SIG-M5 treated with dmso at 0.1 percent for 504 hours (cell line): Measurements from ENCODE around the gene GCH1.
"Not testable (repeated sequence)": the region's sequence is repeated elsewhere in the genome, so short reads cannot be mapped to it uniquely, and the experiment has no call there.

Experiments used
- DNase-seq: peaks from one replicate; lab custom pipeline; 2025; ENCODE audit not compliant: unreplicated experiment; lab: John Stamatoyannopoulos, UW

GCH1 gene

DNA sequence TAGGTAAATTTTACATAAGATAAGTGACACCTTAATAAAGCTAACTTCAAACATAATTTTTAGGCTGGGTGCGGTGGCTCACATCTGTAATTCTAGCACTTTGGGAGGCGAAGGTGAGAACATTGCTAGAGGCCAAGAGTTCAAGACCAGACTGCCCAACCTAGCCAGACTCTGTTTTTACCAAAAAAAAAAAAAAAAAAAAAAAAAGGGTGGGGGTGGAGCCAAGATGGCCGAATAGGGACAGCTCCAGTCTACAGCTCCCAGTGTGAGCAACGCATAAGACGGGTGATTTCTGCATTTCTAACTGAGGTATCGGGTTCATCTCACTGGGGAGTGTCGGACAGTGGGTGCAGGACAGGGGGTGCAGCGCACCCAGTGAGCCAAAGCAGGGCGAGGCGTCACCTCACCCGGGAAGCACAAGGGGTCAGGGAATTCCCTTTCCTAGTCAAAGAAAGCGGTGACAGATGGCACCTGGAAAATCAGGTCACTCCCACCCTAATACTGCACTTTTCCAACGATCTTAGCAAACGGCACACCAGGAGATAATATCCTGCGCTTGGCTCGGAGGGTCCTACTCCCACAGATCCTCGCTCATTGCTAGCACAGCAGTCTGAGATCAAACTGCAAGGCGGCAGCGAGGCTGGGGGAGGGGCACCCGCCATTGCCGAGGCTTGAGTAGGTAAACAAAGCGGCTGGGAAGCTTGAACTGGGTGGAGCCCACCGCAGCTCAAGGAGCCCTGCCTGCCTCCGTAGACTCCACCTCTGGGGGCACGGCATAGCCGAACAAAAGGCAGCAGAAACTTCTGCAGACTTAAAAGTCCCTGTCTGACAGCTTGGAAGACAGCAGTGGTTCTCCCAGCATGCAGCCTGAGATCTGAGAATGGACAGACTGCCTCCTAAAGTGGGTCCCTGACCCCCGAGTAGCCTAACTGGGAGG is 32.2 kb downstream of the GCH1 start:
- DNase-seq: not testable (repeated sequence)

DNA sequence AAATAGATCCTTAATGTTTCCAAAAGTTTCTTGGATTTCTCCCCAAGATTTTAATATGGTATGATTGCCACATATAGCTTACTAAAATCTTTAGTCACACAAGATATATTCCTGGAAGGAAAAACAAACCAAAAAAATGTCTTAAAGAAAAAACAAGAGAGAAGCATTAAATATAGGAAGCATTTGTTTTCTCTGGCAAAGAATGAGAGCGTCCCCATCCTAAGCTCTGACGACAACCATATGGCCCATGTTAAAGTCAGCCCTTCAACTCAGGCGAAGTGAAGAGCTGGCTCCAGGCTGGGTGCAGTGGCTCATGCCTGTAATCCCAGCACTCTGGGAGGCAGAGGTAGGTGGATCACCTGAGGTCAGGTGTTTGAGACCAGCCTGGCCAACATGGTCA is 35.6 kb downstream of the GCH1 start:
- no peak for DNase-seq

GRCh38 chr14:54866588-54866987 is 36.0 kb downstream of the GCH1 start:
- no peak for DNase-seq

- no peak for DNase-seq
Measured at GRCh38 chr14:54864526-54864925, 38.1 kb downstream of the GCH1 start.

DNA sequence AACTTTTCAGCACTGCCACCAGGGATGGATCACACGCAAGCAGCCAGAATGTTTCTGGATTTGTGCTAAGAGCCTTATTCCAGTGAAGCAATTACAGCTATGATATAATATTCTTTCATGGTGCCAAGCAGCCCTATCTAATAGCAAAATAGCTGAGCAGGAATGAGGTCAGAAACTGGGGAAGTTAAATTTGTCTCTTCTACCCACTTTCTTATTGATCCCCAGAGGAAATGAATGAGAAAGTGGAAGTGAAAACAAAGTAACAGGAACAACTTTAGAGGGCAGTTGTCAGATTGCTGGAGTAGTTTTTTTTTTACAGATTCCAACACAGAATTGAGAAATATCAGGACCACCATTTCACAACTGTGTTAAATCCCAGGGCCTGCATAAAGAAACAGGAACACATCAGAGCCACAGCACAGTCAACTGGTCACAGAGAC is 44.8 kb downstream of the GCH1 start:
- DNase-seq: peak; percentile 94

DNA sequence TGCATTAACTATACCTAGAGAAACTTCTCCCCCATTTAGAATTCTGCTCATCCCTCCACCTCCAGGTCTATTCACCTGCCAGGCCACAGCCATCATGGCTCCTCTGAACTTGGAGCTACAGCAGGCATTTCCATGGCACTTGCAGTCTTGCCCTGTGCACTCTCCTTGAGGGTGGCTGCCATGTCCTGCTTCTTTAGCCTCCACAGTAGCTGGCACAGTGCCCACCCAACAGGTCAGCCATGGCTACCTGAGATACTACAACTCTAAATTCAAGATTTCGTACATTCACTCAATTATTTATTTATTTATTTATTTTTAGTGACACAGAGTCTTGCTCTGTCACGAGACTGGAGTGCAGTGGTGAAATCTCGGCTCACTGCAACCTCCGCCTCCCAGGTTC is 46.5 kb downstream of the GCH1 start:
- no peak for DNase-seq

DNA sequence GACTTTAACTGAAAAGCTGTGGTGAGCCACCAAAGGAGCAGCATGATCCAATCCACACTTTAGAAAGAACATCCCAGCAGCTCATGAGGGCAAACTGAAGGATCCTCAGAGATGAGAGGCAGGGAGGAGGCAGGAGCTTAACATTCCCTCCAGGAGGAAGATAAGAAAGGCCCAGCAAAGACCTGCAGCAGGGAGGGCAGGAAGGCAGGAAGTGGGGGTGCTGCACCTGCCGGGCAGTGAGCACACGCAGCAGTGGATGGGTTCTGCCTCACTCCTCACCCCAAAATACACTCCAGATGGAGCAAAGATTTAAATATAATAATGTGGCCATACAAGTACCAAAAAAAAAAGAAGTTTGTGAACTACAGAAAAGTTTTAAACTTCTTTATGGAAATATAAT is 48.4 kb downstream of the GCH1 start:
- no peak for DNase-seq

DNA sequence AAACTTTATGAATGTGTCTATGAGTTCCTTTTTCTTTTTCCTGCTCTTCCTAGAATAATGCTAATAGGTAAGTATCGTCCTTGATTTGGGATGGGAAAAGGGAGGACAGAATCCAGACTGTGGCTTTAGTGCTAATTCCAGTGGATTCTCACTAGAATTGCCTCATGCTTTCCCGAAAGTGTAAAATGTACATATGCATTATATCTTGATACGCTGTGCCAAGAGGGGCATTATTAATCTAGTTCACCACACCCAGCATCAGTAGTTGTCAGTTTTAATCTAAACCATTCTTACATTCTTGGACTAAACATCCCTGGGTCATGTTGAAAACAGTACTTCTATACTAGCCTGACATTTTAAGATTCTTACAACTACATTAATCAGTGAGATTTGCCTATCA is 49.3 kb downstream of the GCH1 start:
- no peak for DNase-seq

- no peak for DNase-seq
Measured at GRCh38 chr14:54852215-54852614, 50.4 kb downstream of the GCH1 start.

GRCh38 chr14:54848910-54849309 is 53.7 kb downstream of the GCH1 start:
- no peak for DNase-seq

GRCh38 chr14:54845641-54846040 is 57.0 kb downstream of the GCH1 start:
- DNase-seq: no peak

GRCh38 chr14:54844479-54844878 is 58.1 kb downstream of the GCH1 start:
- no peak for DNase-seq

DNA sequence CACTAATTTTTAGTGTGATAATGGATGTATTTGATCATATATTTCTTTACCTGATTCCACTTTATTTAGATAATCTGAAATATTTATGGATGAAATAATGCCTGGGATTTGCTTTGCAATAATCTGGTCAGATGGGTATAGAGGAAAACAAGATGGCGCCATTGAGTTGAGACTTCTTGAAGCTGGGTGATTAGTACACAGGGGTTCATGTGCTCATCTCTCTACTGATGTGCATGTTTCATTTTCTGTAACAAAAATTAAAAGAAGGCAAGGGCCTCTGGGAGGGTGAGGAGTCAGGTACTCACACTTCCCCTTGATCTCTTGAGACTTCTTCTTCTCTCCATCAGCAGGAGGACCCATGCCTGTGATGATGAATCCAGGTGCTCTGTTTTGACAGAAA is 61.8 kb downstream of the GCH1 start:
- no peak for DNase-seq

GRCh38 chr14:54840336-54840735 is 62.3 kb downstream of the GCH1 start:
- no peak for DNase-seq

GRCh38 chr14:54839701-54840119 is 62.9 kb downstream of the GCH1 start:
- no peak for DNase-seq

DNA sequence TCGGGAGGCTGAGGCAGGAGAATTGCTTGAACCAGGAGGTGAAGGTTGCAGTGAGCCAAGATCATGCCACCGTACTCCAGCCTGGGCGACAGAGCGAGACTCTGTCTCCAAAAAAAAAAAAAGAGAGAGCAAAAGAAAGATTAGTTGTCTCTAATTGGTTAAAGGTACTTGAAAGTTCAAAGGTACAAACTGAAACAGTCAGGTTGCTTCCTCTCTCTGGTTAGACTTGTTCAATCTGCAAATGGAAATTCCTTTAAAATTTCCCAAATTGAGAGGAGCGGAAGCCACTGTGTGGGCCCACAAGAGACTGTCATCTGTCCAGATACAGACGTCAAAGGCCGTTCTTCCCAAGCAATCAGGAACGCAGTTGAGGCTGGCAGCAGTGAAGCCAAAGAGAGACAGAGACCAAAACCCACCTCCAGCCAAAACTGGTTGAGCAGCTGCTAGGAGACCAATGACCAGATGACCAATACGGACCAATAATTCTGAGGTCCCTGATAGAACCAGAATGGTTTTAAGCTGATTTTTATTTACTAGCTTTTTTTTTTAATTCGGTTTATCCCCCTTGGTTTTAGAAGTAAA is 63.6 kb downstream of the GCH1 start:
- DNase-seq: no peak

DNA sequence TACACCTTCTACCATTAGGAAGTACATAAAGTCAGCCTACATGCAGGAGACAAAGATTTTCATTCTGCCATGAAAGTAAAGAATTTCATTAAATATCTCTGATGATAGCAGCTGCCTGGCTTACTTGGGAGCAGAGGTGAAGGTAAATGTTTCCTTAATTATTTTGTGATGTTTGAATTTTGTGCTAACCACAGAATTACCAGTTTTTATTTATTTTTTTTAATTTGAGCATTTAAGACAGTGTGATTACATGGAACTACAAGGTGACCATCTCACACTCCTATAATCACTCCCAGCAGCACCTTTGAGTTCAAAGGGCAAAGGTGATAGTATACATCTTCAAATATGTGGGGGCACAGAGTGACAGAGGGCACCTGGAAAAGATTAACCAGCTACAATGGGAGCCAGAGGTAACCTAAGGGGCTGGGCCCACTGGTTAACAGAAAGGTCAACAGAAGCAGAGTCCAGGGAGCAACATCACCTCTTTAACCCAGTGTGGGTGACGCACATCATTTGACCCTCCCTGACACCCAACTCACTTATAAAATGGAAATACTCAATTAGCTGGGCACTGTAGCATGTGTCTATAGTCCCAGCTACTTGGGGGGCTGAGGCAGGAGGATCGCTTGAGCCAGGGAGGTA is 65.0 kb downstream of the GCH1 start:
- DNase-seq: no peak

DNA sequence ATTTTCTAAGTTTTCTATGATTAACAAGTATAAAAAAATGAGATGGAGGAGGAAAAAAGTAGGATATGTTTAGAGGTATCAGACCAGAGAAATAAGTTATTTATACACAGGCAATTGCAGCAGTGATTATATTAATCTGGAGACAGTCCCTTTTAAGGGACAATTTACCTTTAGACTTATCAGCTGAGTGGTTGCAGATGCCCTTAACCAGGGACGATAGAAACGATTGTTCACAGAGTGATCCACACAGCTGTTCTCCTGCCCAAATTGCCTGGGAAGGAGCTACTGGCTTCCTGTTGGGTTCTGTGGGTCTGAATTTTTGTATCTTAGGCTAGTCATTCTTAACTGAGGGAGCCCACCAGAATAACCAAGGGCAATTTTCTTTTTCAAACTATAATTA is 66.4 kb downstream of the GCH1 start:
- no peak for DNase-seq

DNA sequence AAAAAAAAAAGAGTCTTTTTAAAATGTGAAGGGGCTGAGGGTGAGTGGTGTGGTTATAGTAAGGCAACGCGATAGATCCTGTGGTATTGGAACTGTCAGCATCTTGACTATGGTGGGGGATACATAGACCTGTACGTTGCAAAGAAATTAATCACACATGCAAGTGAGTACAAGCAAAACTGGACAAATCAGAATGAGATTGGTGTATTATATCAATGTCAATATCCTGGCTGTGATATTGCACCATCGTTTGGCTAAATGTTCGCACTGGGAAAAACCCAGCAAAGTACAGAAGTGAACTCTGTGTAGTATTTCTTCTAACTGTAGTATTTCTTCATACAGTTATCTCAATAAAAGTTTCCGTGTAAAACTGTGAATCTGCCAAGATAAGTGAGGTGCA is 67.9 kb downstream of the GCH1 start:
- DNase-seq: no peak

- DNase-seq: no peak
Measured at GRCh38 chr14:54834081-54834480, 68.5 kb downstream of the GCH1 start.

DNA sequence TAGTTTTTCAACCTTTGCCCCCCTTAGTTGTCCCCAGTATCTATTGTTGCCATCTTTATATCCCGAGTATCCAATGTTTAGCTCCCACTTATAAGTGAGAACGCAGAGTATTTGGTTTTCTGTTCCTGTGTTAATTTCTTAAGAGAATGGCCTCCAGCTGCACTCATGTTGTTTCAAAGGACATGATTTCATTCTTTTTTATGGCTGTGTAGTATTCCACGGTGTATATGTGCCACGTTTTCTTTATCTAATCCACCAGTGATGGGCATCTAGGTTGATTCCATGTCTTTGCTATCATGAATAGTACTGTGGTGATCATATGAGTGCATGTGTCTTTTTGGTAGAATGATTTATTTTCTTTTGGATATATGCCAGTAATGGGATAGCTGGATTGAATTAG is 72.0 kb downstream of the GCH1 start:
- DNase-seq: no peak
